K562 (cell line): ENCODE data around the gene KRI1. TPM values are rescaled to one million over a fixed set of nuclear protein-coding genes. Genes with fewer than 3 reads are reported as not detected.
A peak's percentile ranks its signal among the peaks of the same experiment; 100 is the strongest.

Source experiments
- ATAC-seq: fragments of 200-7000 bp; cut with Tn5 transposase; 3 replicates; pipeline ENCODE4 v1.9.1; 2020; ENCODE audit warnings: moderate library complexity
- BruUV-seq: library from RNA; stranded (reverse); fragments of 400-500 nt; replicated peaks from 2 replicates; lab custom pipeline; 2021; lab: Mats Ljungman, UMichigan
- CTCF ChIA-PET: fragments of 300-600 bp; formaldehyde crosslinking; extraction: SDS; loops from one replicate; lab custom pipeline; 2021; ENCODE audit warnings: low intra/inter-chr PET ratio; lab: Yijun Ruan, JAX
- POLR2A ChIA-PET: fragments of 300-600, 350-650 bp; sonication (Branson Sonifier 250); formaldehyde crosslinking; extraction: SDS; loops from one replicate; lab custom pipeline; 2021; ENCODE audit warnings: antibody characterized with exemption, inconsistent platforms; lab: Yijun Ruan, JAX
- DNase-seq, 4 experiments: peaks; one replicate each; pipeline versions ENCODE4 v3.0.0 to v3.0.0-alpha.2; 2011 to 2018; ENCODE audit warnings: low spot score in 3 of 4, mixed read lengths in 3 of 4; ENCODE audit errors: extremely low read depth in 1 of 4
- FAIRE-seq: peaks from 2 replicates; lab custom pipeline; 2011; peaks lifted over from hg19 to GRCh38; lab: Jason Lieb, UNC
- H2AFZ ChIP-seq: 2 replicates; pipeline ENCODE4 v1.6.0; 2011; ENCODE audit warnings: low read depth, low read length, control low read depth, inconsistent platforms
- H3K27ac ChIP-seq: fragments of 200-600 bp; 3 replicates; pipeline ENCODE4 v1.8.0; 2011; ENCODE audit warnings: low read depth, mild to moderate bottlenecking, control low read depth, inconsistent platforms, low read length, moderate library complexity, mixed read lengths; ENCODE audit errors: extremely low read depth
- H3K27me3 ChIP-seq, 2 experiments: fragments of 300-600 bp in 1 of 2; 2 replicates in 1 of 2; 3 replicates in 1 of 2; pipeline versions ENCODE4 v1.6.0 to v1.8.0; 2011; ENCODE audit warnings: inconsistent platforms in 2 of 2, low read length in 2 of 2, mild to moderate bottlenecking in 1 of 2, mixed read lengths in 1 of 2, moderate library complexity in 1 of 2; ENCODE audit not compliant: control insufficient read depth in 2 of 2, insufficient read depth in 2 of 2
- H3K36me3 ChIP-seq: fragments of 300-600 bp; 3 replicates; pipeline ENCODE4 v1.8.0; 2011; ENCODE audit warnings: mild to moderate bottlenecking, low read length, inconsistent platforms; ENCODE audit not compliant: control insufficient read depth, insufficient read depth
- H3K4me1 ChIP-seq, 2 experiments: fragments of 200-600 bp in 1 of 2; replicated peaks in 1 of 2; 2 replicates in 1 of 2; 3 replicates in 1 of 2; pipeline versions ENCODE4 v1.5.1 to v1.8.0; 2011; ENCODE audit warnings: inconsistent platforms in 2 of 2, low read length in 2 of 2, mild to moderate bottlenecking in 1 of 2, mixed read lengths in 1 of 2, moderate library complexity in 1 of 2; ENCODE audit not compliant: control insufficient read depth in 2 of 2, insufficient read depth in 2 of 2
- H3K4me2 ChIP-seq: 2 replicates; pipeline ENCODE4 v1.6.1; 2011; ENCODE audit warnings: low read length, control low read depth, inconsistent platforms, mixed read lengths; ENCODE audit not compliant: insufficient read depth
- H3K4me3 ChIP-seq: fragments of 200-600 bp; sonication (generic), shearing (Covaris generic); 2 replicates; pipeline ENCODE4 v1.5.1; 2016; ENCODE audit warnings: control low read depth, inconsistent platforms
- H3K79me2 ChIP-seq: fragments of 200-600 bp; 3 replicates; pipeline ENCODE4 v1.8.0; 2011; ENCODE audit warnings: low read length, inconsistent platforms; ENCODE audit not compliant: control insufficient read depth, insufficient read depth
- H3K9ac ChIP-seq, 2 experiments: 2 replicates each; pipeline versions ENCODE4 v1.6.0 to v1.6.1; 2011; ENCODE audit warnings: low read depth in 2 of 2, low read length in 2 of 2, control low read depth in 1 of 2, inconsistent platforms in 1 of 2, mild to moderate bottlenecking in 1 of 2, mixed read lengths in 1 of 2; ENCODE audit not compliant: insufficient read depth in 1 of 2
- H3K9me1 ChIP-seq: one replicate; pipeline ENCODE4 v1.6.0; 2011; ENCODE audit warnings: inconsistent platforms, mild to moderate bottlenecking, low read length, moderate library complexity; ENCODE audit not compliant: control insufficient read depth, insufficient read depth
- H3K9me3 ChIP-seq: replicated peaks from 2 replicates; pipeline ENCODE4 v1.5.1; 2011; ENCODE audit warnings: low read depth, low read length, inconsistent platforms; ENCODE audit not compliant: control insufficient read depth, insufficient read depth
- H4K20me1 ChIP-seq: replicated peaks from 2 replicates; pipeline ENCODE4 v1.6.1; 2011; ENCODE audit warnings: low read length, inconsistent platforms, mixed read lengths; ENCODE audit not compliant: control insufficient read depth, insufficient read depth
- CREB5 ChIP-seq: fragments of 250-450 bp; sonication (Bioruptor Pico); IDR thresholded peaks from 2 replicates; pipeline ENCODE4 v1.5.0; 2020; ENCODE audit warnings: mild to moderate bottlenecking
- CTCF ChIP-seq, 3 experiments: IDR thresholded peaks in 2 of 3; conservative IDR thresholded peaks in 1 of 3; 2 replicates each; pipeline ENCODE4 v1.5.1; 2011 to 2012; ENCODE audit warnings: low read length in 3 of 3, mild to moderate bottlenecking in 3 of 3, control low read depth in 2 of 3, improper control_type of control experiment in 1 of 3, inconsistent platforms in 1 of 3, low read depth in 1 of 3, mixed read lengths in 1 of 3, moderate library complexity in 1 of 3; ENCODE audit not compliant: insufficient read depth in 2 of 3
- EP300 ChIP-seq: IDR thresholded peaks from 2 replicates; pipeline ENCODE4 v1.6.1; 2012; ENCODE audit warnings: low read length, improper control_type of control experiment
- FOXJ3 ChIP-seq: sonication (generic); formaldehyde crosslinking; IDR thresholded peaks from 2 replicates; pipeline ENCODE4 v1.4.0; 2020; ENCODE audit warnings: mild to moderate bottlenecking, missing genetic modification reagents
- KDM2B ChIP-seq: fragments of 250-450 bp; sonication (Bioruptor Pico); IDR thresholded peaks from 2 replicates; pipeline ENCODE4 v1.8.0; 2021; ENCODE audit warnings: mild to moderate bottlenecking, moderate library complexity
- KLF10 ChIP-seq: fragments of 250-450 bp; sonication (Bioruptor Pico); IDR thresholded peaks from 2 replicates; pipeline ENCODE4 v1.6.1; 2021; ENCODE audit warnings: matching md5 sums
- POLR2G ChIP-seq: fragments of 200-400 bp; formaldehyde crosslinking; IDR thresholded peaks from 2 replicates; pipeline ENCODE4 v1.6.1; 2017; ENCODE audit warnings: low read depth, mild to moderate bottlenecking, antibody characterized with exemption, low read length, moderate library complexity
- SMAD3 ChIP-seq: fragments of 450-650 bp; formaldehyde crosslinking; conservative IDR thresholded peaks from 2 replicates; pipeline ENCODE4 v1.4.0; 2020; ENCODE audit warnings: mild to moderate bottlenecking
- ZNF592 ChIP-seq: fragments of 450-650 bp; IDR thresholded peaks from 2 replicates; pipeline ENCODE4 v1.6.1; 2017; ENCODE audit warnings: antibody characterized with exemption, mild to moderate bottlenecking
- ZNF740 ChIP-seq, 3 experiments: fragments of 200-800 bp in 1 of 3; sonication (Bioruptor generic) in 1 of 3; sonication (generic) in 1 of 3; formaldehyde crosslinking in 1 of 3; IDR thresholded peaks; 2 replicates each; pipeline versions ENCODE4 v1.6.1 to v1.8.0; 2016 to 2022; ENCODE audit warnings: mild to moderate bottlenecking in 2 of 3, missing compliant biosample characterization in 2 of 3, missing genetic modification characterization in 2 of 3, missing genetic modification reagents in 1 of 3
- ZNF766 ChIP-seq: fragments of 200-800 bp; sonication (Bioruptor generic); conservative IDR thresholded peaks from 2 replicates; pipeline ENCODE4 v1.6.1; 2016; ENCODE audit warnings: missing genetic modification characterization, missing compliant biosample characterization
- WGBS: fragments of 100-300 bp; shearing (Covaris generic); methylation state at CpG from one replicate; pipeline ENCODE4 v1.1.6; 2016; ENCODE audit warnings: low coverage, mixed read lengths; ENCODE audit not compliant: insufficient coverage; ENCODE audit errors: missing lambda C conversion rate; 5-methylcytosine and 5-hydroxymethylcytosine counted together
- in situ Hi-C: fragments of 300-500 bp; cut with MboI; formaldehyde crosslinking; loops from 4 replicates; pipeline ENCODE4 v1.15.0; 2018; ENCODE audit warnings: inconsistent platforms, mixed read lengths
- intact Hi-C: fragments of 100-400 bp; cut with micrococcal nuclease; formaldehyde crosslinking; loops from 2 replicates; pipeline ENCODE4 v1.14.2; 2022
- polyA plus RNA-seq, 8 experiments: library from polyadenylated mRNA; depleted of rRNA in 4 of 8; stranded (reverse) in 5 of 8; unstranded in 3 of 8; fragments of >200 nt; fragmentation: Nextera tagmentation in 2 of 8; fragmentation: Illumina TruSeq in 1 of 8; extraction: Ambion mirVana in 2 of 8; extraction: Trizol in 1 of 8; gene quantifications; 2 replicates each; pipeline versions ENCODE4 v1.2.1 to v1.2.3, GENCODE V29; 2011 to 2014; ENCODE audit warnings: inconsistent platforms in 1 of 8, missing spikeins in 1 of 8
- total RNA-seq, 7 experiments: library from RNA; depleted of rRNA in 6 of 7; stranded (reverse); fragments of >200 nt in 6 of 7; fragmentation: Illumina TruSeq in 2 of 7; extraction: Trizol in 2 of 7; gene quantifications; 2 replicates each; pipeline versions ENCODE4 v1.2.1 to v1.2.3, GENCODE V29; 2011 to 2021; ENCODE audit warnings: low replicate concordance in 1 of 7

The KRI1 gene
- total and polyA plus RNA-seq, 9 of the 15 experiments (the other 6 are each of a cell fraction or from before 2014, with no cell fraction given): 1.1 to 50.7 (median 24.7) TPM

- no peaks in the 10 kb centered on the region for H3K9me1 ChIP-seq
- DNase-seq (no peak), ATAC-seq (no peak; the same call in 2 of the 3 replicates), FAIRE-seq (peak; percentile 19)
- peaks cover 0 to 24% of the 10 kb centered on the region in 2 experiments; a peak in 2 of 5 replicates for H3K4me1 ChIP-seq
- H3K9me3 ChIP-seq: peaks cover 3% of the 10 kb centered on the region
- WGBS: 86% methylated on average over 11 of the region's 12 CpGs
- no peak overlapping the region for H3K4me2 ChIP-seq
- no TSS peak for BruUV-seq
- in situ Hi-C loops (no loop called here), intact Hi-C loops (no loop called here)
- H3K27ac ChIP-seq: no peak overlapping the region
- peaks cover 7% of the 10 kb centered on the region for H3K79me2 ChIP-seq
- H2AFZ ChIP-seq: no peak overlapping the region
- CTCF ChIA-PET: no interaction called here
- peaks cover 90% of the 10 kb centered on the region for H3K36me3 ChIP-seq
- H3K4me3 ChIP-seq: no peak overlapping the region
- H4K20me1 ChIP-seq: peaks cover 11% of the 10 kb centered on the region
- H3K9ac ChIP-seq: no peak overlapping the region
- H3K27me3 ChIP-seq: no peaks in the 10 kb centered on the region
- POLR2A ChIA-PET: interaction anchor here (1.3 to 2.0 kb wide), 3 partner anchors 9 to 18 kb away, joined by 6 to 10 read pairs (median 7); no protein-coding TSS in a partner anchor
- peak; percentile 63; the same call in 1 of the 2 replicates for TF ChIP-seq ZNF740 (CRISPR knock-in tag; IDR thresholded peaks at IDR 0.05)
- TF ChIP-seq ZNF740 (tag; IDR thresholded peaks at IDR 0.05): 0 out of 4 replicates have a peak, but pooled peaks of 1 of the 2 experiments have one; percentile 25
- TF ChIP-seq EP300: no peak
- TF ChIP-seq FOXJ3 (CRISPR knock-in tag): no peak
- TF ChIP-seq ZNF766: no peak
- TF ChIP-seq CTCF (IDR thresholded peaks at IDR 0.05 in 2 of 3, conservative IDR thresholded peaks at IDR 0.05 in 1 of 3; ENCODE audit: insufficient read depth in 2 of 3, low read depth in 1 of 3, low read length in 3 of 3): peak in 1 of 3 experiments; percentile 17; a peak in 2 of 6 replicates
- TF ChIP-seq KLF10: no peak
- peak; percentile 74 for TF ChIP-seq POLR2G
- TF ChIP-seq ZNF592: no peak
- no peak for TF ChIP-seq CREB5 (CRISPR knock-in tag)
- TF ChIP-seq SMAD3 (CRISPR knock-in tag): no peak
- TF ChIP-seq KDM2B (CRISPR knock-in tag): no peak
Measured at GRCh38 chr19:10551698-10552301, 14.0 kb downstream of the KRI1 start.
